ENCODE results near the gene TRPC5OS.

TRPC5OS gene

DNA sequence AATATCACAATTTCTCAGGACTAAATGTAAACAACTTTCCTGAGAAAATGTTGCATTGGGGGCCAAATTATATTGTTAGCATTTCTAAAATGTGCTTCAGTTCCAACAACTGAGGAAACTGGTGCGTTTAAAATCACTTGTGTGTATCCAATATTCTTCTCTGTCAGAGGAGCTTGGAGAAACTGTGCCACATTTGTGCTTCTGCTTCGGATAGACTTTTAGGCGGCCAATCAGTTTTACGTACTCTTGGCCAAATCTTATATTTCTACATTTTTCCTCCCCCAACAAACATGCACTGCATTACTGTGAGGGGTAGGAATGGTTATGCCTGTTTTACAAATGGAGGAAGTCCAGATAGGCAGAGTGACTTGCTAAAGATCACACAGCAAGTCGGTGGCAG is 27.4 kb upstream of the TRPC5OS start:
- Histone ChIP-seq H3K27me3 (ENCODE audit: insufficient read depth, poor library complexity, severe bottlenecking) (peaks cover 2% of the 10 kb centered on the region), H3K27ac (replicated peaks) (no peak overlapping the region), H3K4me3 (replicated peaks; ENCODE audit: insufficient read depth, low read length) (no peak overlapping the region)
- no peak for DNase-seq (ENCODE audit: low read depth in 1 of 2, low spot score in 1 of 2)
- no peak for TF ChIP-seq POLR2AphosphoS5 (IDR thresholded peaks at IDR 0.05; ENCODE audit: low read depth)

DNA sequence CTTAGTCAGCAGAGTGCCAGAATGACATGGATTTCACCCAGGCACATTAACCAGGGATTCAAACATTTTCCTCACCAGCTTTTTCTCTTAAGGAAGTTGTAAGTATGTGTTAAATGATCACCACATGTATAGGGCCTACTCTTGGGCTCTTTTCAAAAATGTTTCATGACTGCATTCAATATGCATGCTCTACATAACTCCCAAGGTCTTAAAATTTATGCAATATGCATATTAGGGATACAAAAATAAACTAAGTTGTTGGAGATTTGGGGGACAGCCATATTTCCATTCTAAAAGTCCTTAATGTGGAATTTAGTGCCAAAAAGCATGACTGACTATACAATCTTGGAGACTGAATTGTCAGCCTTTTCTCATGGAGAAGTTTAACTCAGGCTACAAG is 25.0 kb upstream of the TRPC5OS start:
- TF ChIP-seq POLR2AphosphoS5 (IDR thresholded peaks at IDR 0.05; ENCODE audit: low read depth) = no peak
- TF ChIP-seq SPI1 (IDR thresholded peaks at IDR 0.05; ENCODE audit: borderline replicate concordance, low read depth) = no peak
- TF ChIP-seq, protein P1, sequence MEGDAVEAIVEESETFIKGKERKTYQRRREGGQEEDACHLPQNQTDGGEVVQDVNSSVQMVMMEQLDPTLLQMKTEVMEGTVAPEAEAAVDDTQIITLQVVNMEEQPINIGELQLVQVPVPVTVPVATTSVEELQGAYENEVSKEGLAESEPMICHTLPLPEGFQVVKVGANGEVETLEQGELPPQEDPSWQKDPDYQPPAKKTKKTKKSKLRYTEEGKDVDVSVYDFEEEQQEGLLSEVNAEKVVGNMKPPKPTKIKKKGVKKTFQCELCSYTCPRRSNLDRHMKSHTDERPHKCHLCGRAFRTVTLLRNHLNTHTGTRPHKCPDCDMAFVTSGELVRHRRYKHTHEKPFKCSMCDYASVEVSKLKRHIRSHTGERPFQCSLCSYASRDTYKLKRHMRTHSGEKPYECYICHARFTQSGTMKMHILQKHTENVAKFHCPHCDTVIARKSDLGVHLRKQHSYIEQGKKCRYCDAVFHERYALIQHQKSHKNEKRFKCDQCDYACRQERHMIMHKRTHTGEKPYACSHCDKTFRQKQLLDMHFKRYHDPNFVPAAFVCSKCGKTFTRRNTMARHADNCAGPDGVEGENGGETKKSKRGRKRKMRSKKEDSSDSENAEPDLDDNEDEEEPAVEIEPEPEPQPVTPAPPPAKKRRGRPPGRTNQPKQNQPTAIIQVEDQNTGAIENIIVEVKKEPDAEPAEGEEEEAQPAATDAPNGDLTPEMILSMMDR (IDR thresholded peaks at IDR 0.05; ENCODE audit: insufficient read depth, low read length) = no peak
- no peak for TF ChIP-seq GABPA (IDR thresholded peaks at IDR 0.05; ENCODE audit: low read depth)
- TF ChIP-seq, protein P2, sequence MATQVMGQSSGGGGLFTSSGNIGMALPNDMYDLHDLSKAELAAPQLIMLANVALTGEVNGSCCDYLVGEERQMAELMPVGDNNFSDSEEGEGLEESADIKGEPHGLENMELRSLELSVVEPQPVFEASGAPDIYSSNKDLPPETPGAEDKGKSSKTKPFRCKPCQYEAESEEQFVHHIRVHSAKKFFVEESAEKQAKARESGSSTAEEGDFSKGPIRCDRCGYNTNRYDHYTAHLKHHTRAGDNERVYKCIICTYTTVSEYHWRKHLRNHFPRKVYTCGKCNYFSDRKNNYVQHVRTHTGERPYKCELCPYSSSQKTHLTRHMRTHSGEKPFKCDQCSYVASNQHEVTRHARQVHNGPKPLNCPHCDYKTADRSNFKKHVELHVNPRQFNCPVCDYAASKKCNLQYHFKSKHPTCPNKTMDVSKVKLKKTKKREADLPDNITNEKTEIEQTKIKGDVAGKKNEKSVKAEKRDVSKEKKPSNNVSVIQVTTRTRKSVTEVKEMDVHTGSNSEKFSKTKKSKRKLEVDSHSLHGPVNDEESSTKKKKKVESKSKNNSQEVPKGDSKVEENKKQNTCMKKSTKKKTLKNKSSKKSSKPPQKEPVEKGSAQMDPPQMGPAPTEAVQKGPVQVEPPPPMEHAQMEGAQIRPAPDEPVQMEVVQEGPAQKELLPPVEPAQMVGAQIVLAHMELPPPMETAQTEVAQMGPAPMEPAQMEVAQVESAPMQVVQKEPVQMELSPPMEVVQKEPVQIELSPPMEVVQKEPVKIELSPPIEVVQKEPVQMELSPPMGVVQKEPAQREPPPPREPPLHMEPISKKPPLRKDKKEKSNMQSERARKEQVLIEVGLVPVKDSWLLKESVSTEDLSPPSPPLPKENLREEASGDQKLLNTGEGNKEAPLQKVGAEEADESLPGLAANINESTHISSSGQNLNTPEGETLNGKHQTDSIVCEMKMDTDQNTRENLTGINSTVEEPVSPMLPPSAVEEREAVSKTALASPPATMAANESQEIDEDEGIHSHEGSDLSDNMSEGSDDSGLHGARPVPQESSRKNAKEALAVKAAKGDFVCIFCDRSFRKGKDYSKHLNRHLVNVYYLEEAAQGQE (IDR thresholded peaks at IDR 0.05; ENCODE audit: insufficient replicate concordance, low read depth) = no peak
- H3K4me3 ChIP-seq (replicated peaks; ENCODE audit: insufficient read depth, low read length) = no peak overlapping the region
- no peak overlapping the region for H3K27ac ChIP-seq (replicated peaks)
- no peaks in the 10 kb centered on the region for H3K27me3 ChIP-seq (ENCODE audit: insufficient read depth, poor library complexity, severe bottlenecking)
- no peak for DNase-seq (ENCODE audit: low read depth in 1 of 2, low spot score in 1 of 2)

DNA sequence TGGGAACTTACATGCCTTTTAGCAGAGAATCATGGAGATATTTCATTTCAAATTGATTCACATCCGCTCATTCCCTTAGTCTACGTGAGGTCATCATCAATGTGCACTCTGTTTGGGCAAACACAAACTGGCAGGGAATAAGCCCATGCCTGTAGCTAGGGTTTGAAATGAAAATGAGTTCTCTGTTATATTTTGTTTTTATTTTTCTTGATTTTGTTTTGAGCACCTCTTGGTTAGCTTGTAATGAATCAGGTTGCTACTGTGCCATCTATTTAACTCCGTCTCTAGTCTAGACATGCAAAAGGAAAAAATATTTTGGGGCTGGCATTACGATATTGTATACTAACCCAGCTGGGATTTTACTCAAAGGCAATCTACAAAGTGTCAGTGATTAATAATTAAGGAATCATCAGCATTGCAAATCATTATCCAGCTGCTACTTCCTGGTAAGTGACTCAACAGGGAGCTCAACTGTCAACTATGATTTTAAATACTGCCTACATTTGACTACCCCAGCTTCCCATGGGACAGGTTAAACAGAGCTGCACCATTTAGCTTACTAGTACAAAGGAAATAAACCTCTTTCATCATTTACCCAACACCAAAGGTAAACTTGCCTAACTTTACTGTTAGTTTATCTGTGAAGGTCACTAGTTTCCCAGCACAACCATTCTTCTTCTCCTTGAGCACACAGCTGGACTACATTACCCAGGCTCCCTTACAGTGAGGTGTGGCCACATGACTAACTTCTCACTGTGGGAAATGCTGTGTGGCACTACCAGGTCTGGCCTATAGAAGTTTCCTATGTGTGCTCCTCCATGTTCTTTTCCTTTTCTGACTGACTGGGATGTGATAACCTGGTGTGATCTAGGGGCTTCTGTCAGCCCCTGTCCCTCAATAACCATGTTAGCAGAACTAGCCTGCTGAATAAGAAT is 21.2 kb upstream of the TRPC5OS start:
- Histone ChIP-seq H3K27ac (replicated peaks) (no peak overlapping the region), H3K4me3 (replicated peaks; ENCODE audit: insufficient read depth, low read length) (no peak overlapping the region), H3K27me3 (ENCODE audit: insufficient read depth, poor library complexity, severe bottlenecking) (no peaks in the 10 kb centered on the region)
- DNase-seq (ENCODE audit: low read depth in 1 of 2, low spot score in 1 of 2) = peak in 1 of 2 experiments; percentile 2
- TF ChIP-seq, protein P1 (IDR thresholded peaks at IDR 0.05; ENCODE audit: insufficient read depth, low read length) = no peak
- TF ChIP-seq GABPA (IDR thresholded peaks at IDR 0.05; ENCODE audit: low read depth) = no peak

DNA sequence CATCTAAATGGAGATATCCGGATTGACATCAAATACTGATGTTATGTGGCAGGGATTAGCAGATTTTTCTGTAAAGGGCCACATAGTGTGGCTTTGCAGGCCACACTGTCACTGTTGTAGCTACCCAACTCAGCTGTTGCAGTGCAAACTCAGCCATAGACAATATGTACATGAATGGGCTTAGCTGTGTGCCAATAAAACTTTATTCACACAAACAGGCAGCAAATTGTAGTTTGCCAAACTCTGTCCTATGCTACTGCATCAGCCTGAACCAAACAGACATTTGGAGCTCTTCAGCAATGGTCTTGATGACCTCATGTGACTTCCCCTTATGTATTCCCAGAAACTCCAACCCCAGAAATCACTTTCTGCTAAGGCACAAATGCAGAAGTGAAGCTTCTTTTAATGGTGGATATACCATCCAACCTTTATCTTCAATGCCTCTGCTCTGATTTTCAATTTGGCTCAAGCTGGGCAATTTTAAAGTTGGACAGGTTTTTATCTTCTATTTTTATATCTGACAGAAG is 18.4 kb upstream of the TRPC5OS start:
- DNase-seq (ENCODE audit: low read depth in 1 of 2, low spot score in 1 of 2) = no peak

More for the DNA sequence above, 18.4 kb upstream of the TRPC5OS start:
- Histone ChIP-seq H3K4me3 (replicated peaks; ENCODE audit: insufficient read depth, low read length) (no peak overlapping the region), H3K27me3 (ENCODE audit: insufficient read depth, poor library complexity, severe bottlenecking) (no peaks in the 10 kb centered on the region), H3K27ac (replicated peaks) (no peak overlapping the region)
- TF ChIP-seq, protein P1 (IDR thresholded peaks at IDR 0.05; ENCODE audit: insufficient read depth, low read length) = no peak
- TF ChIP-seq, protein P2 (IDR thresholded peaks at IDR 0.05; ENCODE audit: insufficient replicate concordance, low read depth) = no peak
- peak; percentile 18; the same call in 1 of the 2 replicates for TF ChIP-seq SPI1 (IDR thresholded peaks at IDR 0.05; ENCODE audit: borderline replicate concordance, low read depth)

All from HL-60 (cell line).